Keratinocyte (primary cell): Measurements from ENCODE around the gene OOSP2. TPM values are rescaled to one million over a fixed set of nuclear protein-coding genes. Genes with fewer than 3 reads are reported as not detected.

Experiments
- DNase-seq: peaks from one replicate; pipeline ENCODE4 v3.0.0-alpha.2; 2011; ENCODE audit warnings: low read depth, missing footprints, low spot score
- FAIRE-seq: peaks from 2 replicates; lab custom pipeline; 2011; peaks lifted over from hg19 to GRCh38; lab: Jason Lieb, UNC
- H2AFZ ChIP-seq: 2 replicates; pipeline ENCODE4 v1.6.0; 2012; ENCODE audit warnings: low read length, control low read depth, inconsistent platforms; ENCODE audit not compliant: control insufficient read depth
- H3K27ac ChIP-seq: 2 replicates; pipeline ENCODE4 v1.5.1; 2011; ENCODE audit warnings: low read length; ENCODE audit not compliant: control insufficient read depth, insufficient read depth
- H3K27me3 ChIP-seq: 3 replicates; pipeline ENCODE4 v1.6.0; 2011; ENCODE audit warnings: low read length; ENCODE audit not compliant: control insufficient read depth, insufficient read depth; ENCODE audit errors: extremely low read depth
- H3K36me3 ChIP-seq, 2 experiments: 2 replicates in 1 of 2; 3 replicates in 1 of 2; pipeline ENCODE4 v1.5.1; 2011; ENCODE audit warnings: low read length in 2 of 2, mild to moderate bottlenecking in 1 of 2; ENCODE audit not compliant: control insufficient read depth in 2 of 2, insufficient read depth in 2 of 2; ENCODE audit errors: extremely low read depth in 1 of 2
- H3K4me1 ChIP-seq: 3 replicates; pipeline ENCODE4 v1.5.1; 2011; ENCODE audit warnings: low read length; ENCODE audit not compliant: control insufficient read depth, insufficient read depth; ENCODE audit errors: extremely low read depth
- H3K4me2 ChIP-seq: 3 replicates; pipeline ENCODE4 v1.6.0; 2011; ENCODE audit warnings: low read depth, low read length; ENCODE audit not compliant: control insufficient read depth, insufficient read depth; ENCODE audit errors: extremely low read depth
- H3K4me3 ChIP-seq, 3 experiments: fragments of 200-600 bp in 1 of 3; sonication (generic) in 1 of 3; 2 replicates in 2 of 3; 3 replicates in 1 of 3; pipeline ENCODE4 v1.5.1; 2011 to 2016; ENCODE audit warnings: low read length in 3 of 3, mild to moderate bottlenecking in 3 of 3, control low read depth in 2 of 3, inconsistent platforms in 1 of 3, low read depth in 1 of 3, mixed read lengths in 1 of 3, mixed run types in 1 of 3, moderate library complexity in 1 of 3; ENCODE audit not compliant: control insufficient read depth in 2 of 3, insufficient read depth in 2 of 3; ENCODE audit errors: extremely low read depth in 1 of 3
- H3K79me2 ChIP-seq: 2 replicates; pipeline ENCODE4 v1.6.0; 2012; ENCODE audit warnings: low read length; ENCODE audit not compliant: control insufficient read depth, insufficient read depth
- H3K9ac ChIP-seq: 3 replicates; pipeline ENCODE4 v1.6.0; 2011; ENCODE audit warnings: low read length; ENCODE audit not compliant: control insufficient read depth, insufficient read depth; ENCODE audit errors: extremely low read depth
- H3K9me1 ChIP-seq: 3 replicates; pipeline ENCODE4 v1.6.0; 2011; ENCODE audit warnings: low read length; ENCODE audit not compliant: control insufficient read depth, insufficient read depth; ENCODE audit errors: extremely low read depth
- H3K9me3 ChIP-seq: 2 replicates; pipeline ENCODE4 v1.5.1; 2012; ENCODE audit warnings: low read depth, low read length; ENCODE audit not compliant: control insufficient read depth
- H4K20me1 ChIP-seq: 3 replicates; pipeline ENCODE4 v1.6.0; 2011; ENCODE audit warnings: low read length; ENCODE audit not compliant: control insufficient read depth, insufficient read depth; ENCODE audit errors: extremely low read depth
- CTCF ChIP-seq, 3 experiments: IDR thresholded peaks in 1 of 3; conservative IDR thresholded peaks in 1 of 3; optimal IDR thresholded peaks in 1 of 3; 2 replicates in 2 of 3; 3 replicates in 1 of 3; pipeline versions ENCODE3 to v1.5.1; 2011; ENCODE audit warnings: low read length in 3 of 3, mild to moderate bottlenecking in 3 of 3, moderate library complexity in 2 of 3, control low read depth in 1 of 3, inconsistent platforms in 1 of 3; ENCODE audit not compliant: insufficient read depth in 2 of 3; ENCODE audit errors: extremely low read depth in 1 of 3
- EZH2 ChIP-seq: IDR thresholded peaks from one replicate; pipeline ENCODE4 v1.6.1; 2012; ENCODE audit warnings: inconsistent platforms, mild to moderate bottlenecking, low read length, moderate library complexity
- dilution Hi-C: fragments of 300-500 bp; cut with MboI; formaldehyde crosslinking; loops from one replicate; pipeline ENCODE4 v1.7.0; 2020; ENCODE audit warnings: low sequenced_read_pairs; ENCODE audit not compliant: extremely low pct_ligation_motif_present
- polyA minus RNA-seq, 3 experiments: library from RNA; depleted of rRNA, polyadenylated mRNA; stranded (reverse); fragments of >200 nt; gene quantifications; 1 replicate in 1 of 3; 2 replicates in 1 of 3; 3 replicates in 1 of 3; pipeline ENCODE4 v1.2.3, GENCODE V29; 2011
- polyA plus RNA-seq, 5 experiments: library from polyadenylated mRNA; depleted of rRNA in 3 of 5; stranded (reverse) in 3 of 5; stranded (forward) in 1 of 5; unstranded in 1 of 5; fragments of >200 nt; gene quantifications; 1 replicate in 1 of 5; 2 replicates in 3 of 5; 3 replicates in 1 of 5; pipeline versions ENCODE4 v1.2.1 to v1.2.3, GENCODE V29; 2011 to 2012; ENCODE audit warnings: missing spikeins in 2 of 5, low read depth in 1 of 5, low replicate concordance in 1 of 5

Gene OOSP2
- polyA plus RNA-seq (not detected in 3 replicates), polyA minus RNA-seq (not detected in 3 replicates)
- polyA plus RNA-seq (2011; ENCODE audit: low read depth): not detected
- polyA plus RNA-seq (2011; cell fraction: cytosol; rRNA removed): not detected in 2 replicates
- not detected in 2 replicates for polyA plus RNA-seq (2011; cell fraction: nucleus; rRNA removed)
- not detected in 2 replicates for polyA plus RNA-seq (2012; ENCODE audit: low replicate concordance)
- not detected for polyA minus RNA-seq (2011; cell fraction: cytosol; rRNA and poly(A)+ RNA removed)
- not detected in 2 replicates for polyA minus RNA-seq (2011; cell fraction: nucleus; rRNA and poly(A)+ RNA removed)

GRCh38 chr11:60040109-60040508 is at the start of gene OOSP2:
OOSP2 (plus strand) TSS chr11:60040409; CDS start chr11:60040460, 51 bp downstream.
- no peaks in the 10 kb centered on the region for H3K9me1 ChIP-seq
- H3K36me3 ChIP-seq: no peaks in the 10 kb centered on the region
- H3K9ac ChIP-seq: no peak within 1 kb of the TSS
- FAIRE-seq: no peak
- H3K79me2 ChIP-seq: no peaks in the 10 kb centered on the region
- no peaks in the 10 kb centered on the region for H3K27me3 ChIP-seq
- dilution Hi-C loops: no loop called here
- H3K4me1 ChIP-seq: no peaks in the 10 kb centered on the region
- H3K4me2 ChIP-seq: no peak within 1 kb of the TSS
- H4K20me1 ChIP-seq: no peaks in the 10 kb centered on the region
- H3K4me3 ChIP-seq: no peak within 1 kb of the TSS
- H3K27ac ChIP-seq: no peak within 1 kb of the TSS
- DNase-seq: no peak
- H2AFZ ChIP-seq: no peak within 1 kb of the TSS
- TF ChIP-seq CTCF (optimal IDR thresholded peaks at IDR 0.05 in 1 of 3, IDR thresholded peaks at IDR 0.05 in 1 of 3, conservative IDR thresholded peaks at IDR 0.05 in 1 of 3; ENCODE audit: extremely low read depth in 1 of 3, insufficient read depth in 2 of 3, low read length in 3 of 3): no peak
- TF ChIP-seq EZH2: no peak
- H3K9me3 ChIP-seq: no peaks in the 10 kb centered on the region

- H3K9me3 ChIP-seq: no peaks in the 10 kb centered on the region
- no peak overlapping the region for H2AFZ ChIP-seq
- dilution Hi-C loops: no loop called here
- no peak for DNase-seq
- no peaks in the 10 kb centered on the region for H3K79me2 ChIP-seq
- H3K9ac ChIP-seq: no peak overlapping the region
- no peaks in the 10 kb centered on the region for H3K27me3 ChIP-seq
- no peaks in the 10 kb centered on the region for H3K4me1 ChIP-seq
- no peaks in the 10 kb centered on the region for H3K9me1 ChIP-seq
- TF ChIP-seq EZH2 (no peak), CTCF (optimal IDR thresholded peaks at IDR 0.05 in 1 of 3, IDR thresholded peaks at IDR 0.05 in 1 of 3, conservative IDR thresholded peaks at IDR 0.05 in 1 of 3; ENCODE audit: extremely low read depth in 1 of 3, insufficient read depth in 2 of 3, low read length in 3 of 3) (no peak)
- no peak overlapping the region for H3K4me2 ChIP-seq
- no peaks in the 10 kb centered on the region for H4K20me1 ChIP-seq
- no peak overlapping the region for H3K27ac ChIP-seq
- H3K4me3 ChIP-seq: no peak overlapping the region
- no peak for FAIRE-seq
- H3K36me3 ChIP-seq: no peaks in the 10 kb centered on the region
Observed at GRCh38 chr11:59990421-59990820, 49.8 kb upstream of the OOSP2 start.
